AG10803 (cell line): ENCODE measurements around the gene RFX6.

Experiments
- DNase-seq: peaks from one replicate; pipeline ENCODE4 v3.0.0; 2010; ENCODE audit warnings: low read depth
- H3K4me3 ChIP-seq: 2 replicates; pipeline ENCODE4 v1.5.1; 2011; ENCODE audit warnings: mild to moderate bottlenecking, low read length, control low read depth
- CTCF ChIP-seq: conservative IDR thresholded peaks from 2 replicates; pipeline ENCODE4 v1.5.1; 2011; ENCODE audit warnings: mild to moderate bottlenecking, low read length, control low read depth, inconsistent platforms

RFX6 gene

GRCh38 chr6:116948533-116949304, 71.7 kb downstream of the RFX6 start:
- DNase-seq = no peak
- TF ChIP-seq CTCF = no peak
- no peak overlapping the region for H3K4me3 ChIP-seq

GRCh38 chr6:116949964-116950363, 72.9 kb downstream of the RFX6 start:
- no peak overlapping the region for H3K4me3 ChIP-seq
- TF ChIP-seq CTCF = no peak
- no peak for DNase-seq

- H3K4me3 ChIP-seq = no peak overlapping the region
- no peak for DNase-seq
- TF ChIP-seq CTCF = no peak
Measured at GRCh38 chr6:116954335-116954734, 77.3 kb downstream of the RFX6 start.

- TF ChIP-seq CTCF = no peak
- H3K4me3 ChIP-seq = no peak overlapping the region
- no peak for DNase-seq
Measured at GRCh38 chr6:116954938-116955337, 77.9 kb downstream of the RFX6 start.

- H3K4me3 ChIP-seq = no peak overlapping the region
- no peak for TF ChIP-seq CTCF
- DNase-seq = no peak
Measured at GRCh38 chr6:116955773-116956172, 78.7 kb downstream of the RFX6 start.

- TF ChIP-seq CTCF = no peak
- no peak overlapping the region for H3K4me3 ChIP-seq
- DNase-seq = no peak
Measured at GRCh38 chr6:116963972-116964371, 86.9 kb downstream of the RFX6 start.
